Parathyroid adenoma (tissue), 2 donors: ENCODE results near the gene PIK3CB.

Source experiments
- H2AFZ ChIP-seq: fragments of 300-600 bp; sonication (generic); one replicate; pipeline ENCODE4 v1.7.0; 2017; ENCODE audit warnings: antibody characterized with exemption, mild to moderate bottlenecking
- H3K27ac ChIP-seq: fragments of 300-600 bp; sonication (generic); one replicate; pipeline ENCODE4 v1.7.0; 2017
- H3K27me3 ChIP-seq: fragments of 300-600 bp; sonication (generic); one replicate; pipeline ENCODE4 v1.7.0; 2017; ENCODE audit warnings: low read length; ENCODE audit not compliant: control insufficient read depth, insufficient read depth
- H3K36me3 ChIP-seq: fragments of 300-600 bp; sonication (generic); one replicate; pipeline ENCODE4 v1.7.0; 2017; ENCODE audit warnings: low read length; ENCODE audit not compliant: control insufficient read depth, insufficient read depth
- H3K4me1 ChIP-seq: fragments of 300-600 bp; sonication (generic); one replicate; pipeline ENCODE4 v1.7.0; 2017; ENCODE audit warnings: control low read depth
- H3K4me2 ChIP-seq: fragments of 300-600 bp; sonication (generic); one replicate; pipeline ENCODE4 v1.7.0; 2017; ENCODE audit warnings: low read length
- H3K4me3 ChIP-seq: fragments of 300-600 bp; sonication (generic); one replicate; pipeline ENCODE4 v1.7.0; 2017; ENCODE audit warnings: low read depth, low read length
- H3K79me2 ChIP-seq: fragments of 300-600 bp; sonication (generic); one replicate; pipeline ENCODE4 v1.7.0; 2017; ENCODE audit warnings: control low read depth
- H3K9ac ChIP-seq: fragments of 300-600 bp; sonication (generic); one replicate; pipeline ENCODE4 v1.7.0; 2017; ENCODE audit warnings: mild to moderate bottlenecking
- H3K9me3 ChIP-seq: fragments of 300-600 bp; sonication (generic); one replicate; pipeline ENCODE4 v1.7.0; 2017; ENCODE audit warnings: low read length; ENCODE audit not compliant: control insufficient read depth
- CTCF ChIP-seq: fragments of 300-600 bp; sonication (generic); IDR thresholded peaks from one replicate; pipeline ENCODE4 v1.7.0; 2017; ENCODE audit warnings: antibody characterized with exemption, mild to moderate bottlenecking
- donor health status: primary hyperparathyroidism.

PIK3CB gene

GRCh38 chr3:138774529-138775253, 60.0 kb downstream of the PIK3CB start:
- H3K4me2 ChIP-seq, result no peak overlapping the region
- H3K27ac ChIP-seq, result peak overlapping the region; percentile 56
- H3K9me3 ChIP-seq, result no peaks in the 10 kb centered on the region
- H2AFZ ChIP-seq, result no peak overlapping the region
- peaks cover 14% of the 10 kb centered on the region for H3K4me1 ChIP-seq
- no peaks in the 10 kb centered on the region for H3K36me3 ChIP-seq
- no peaks in the 10 kb centered on the region for H3K27me3 ChIP-seq
- H3K4me3 ChIP-seq, result no peak overlapping the region
- TF ChIP-seq CTCF, result no peak
- peaks cover 6% of the 10 kb centered on the region for H3K79me2 ChIP-seq
- no peak overlapping the region for H3K9ac ChIP-seq

DNA sequence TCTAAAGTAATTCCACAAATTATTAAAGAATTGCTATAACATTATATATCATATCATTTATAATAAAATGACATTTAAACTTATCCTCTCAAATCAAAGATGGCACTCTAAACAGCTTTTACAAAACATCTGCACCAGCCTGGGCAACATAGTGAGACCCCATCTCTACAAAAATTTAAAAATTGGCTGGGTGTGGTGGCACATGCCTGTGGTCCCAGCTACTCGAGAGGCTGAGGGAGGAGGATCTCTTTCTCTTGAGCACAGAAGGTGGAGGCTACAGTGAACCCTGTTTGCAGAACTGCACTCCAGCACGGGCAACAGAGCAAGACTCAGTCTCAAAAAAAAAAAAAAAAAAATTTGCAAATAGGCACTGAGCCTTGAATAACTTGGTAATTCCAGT, 63.1 kb downstream of the PIK3CB start:
- no peaks in the 10 kb centered on the region for H3K27me3 ChIP-seq
- no peak overlapping the region for H3K4me3 ChIP-seq
- no peaks in the 10 kb centered on the region for H3K36me3 ChIP-seq
- H3K9ac ChIP-seq, result no peak overlapping the region
- no peak overlapping the region for H2AFZ ChIP-seq
- peaks cover 14% of the 10 kb centered on the region for H3K4me1 ChIP-seq
- peaks cover 5% of the 10 kb centered on the region for H3K79me2 ChIP-seq
- TF ChIP-seq CTCF, result no peak
- no peak overlapping the region for H3K27ac ChIP-seq
- H3K9me3 ChIP-seq, result no peaks in the 10 kb centered on the region
- no peak overlapping the region for H3K4me2 ChIP-seq

GRCh38 chr3:138769616-138770015, 65.1 kb downstream of the PIK3CB start:
- no peak for TF ChIP-seq CTCF
- Histone ChIP-seq H3K4me3 (no peak overlapping the region), H3K9ac (no peak overlapping the region), H3K79me2 (peaks cover 9% of the 10 kb centered on the region), H3K9me3 (no peaks in the 10 kb centered on the region), H2AFZ (no peak overlapping the region), H3K36me3 (no peaks in the 10 kb centered on the region), H3K27me3 (no peaks in the 10 kb centered on the region), H3K4me2 (no peak overlapping the region), H3K27ac (no peak overlapping the region), H3K4me1 (peaks cover 4% of the 10 kb centered on the region)

DNA sequence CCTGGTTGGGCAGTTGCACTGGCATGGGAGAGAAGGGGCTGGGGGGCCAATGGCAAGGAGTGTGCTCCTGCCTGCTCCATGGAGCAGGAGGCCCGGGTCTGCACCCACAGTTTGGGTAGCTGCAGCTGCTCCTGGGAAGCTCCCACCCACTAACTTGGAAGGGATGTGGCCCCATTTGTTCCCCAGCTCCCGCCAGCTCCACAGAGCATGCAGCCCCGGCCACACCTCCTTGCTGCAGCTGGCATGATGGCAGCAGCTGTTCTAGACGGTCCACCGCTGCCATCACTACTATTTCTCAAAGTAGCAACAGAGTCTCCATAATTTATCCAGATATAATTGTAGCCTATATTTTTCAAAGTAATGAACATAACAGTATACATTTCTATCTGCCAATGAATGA, 65.8 kb downstream of the PIK3CB start:
- H3K4me1 ChIP-seq, result no peaks in the 10 kb centered on the region
- H3K4me3 ChIP-seq, result no peak overlapping the region
- no peak overlapping the region for H3K9ac ChIP-seq
- H3K4me2 ChIP-seq, result no peak overlapping the region
- no peak overlapping the region for H3K27ac ChIP-seq
- no peak for TF ChIP-seq CTCF
- no peaks in the 10 kb centered on the region for H3K9me3 ChIP-seq
- H2AFZ ChIP-seq, result no peak overlapping the region
- no peaks in the 10 kb centered on the region for H3K36me3 ChIP-seq
- H3K27me3 ChIP-seq, result no peaks in the 10 kb centered on the region
- H3K79me2 ChIP-seq, result peaks cover 9% of the 10 kb centered on the region

DNA sequence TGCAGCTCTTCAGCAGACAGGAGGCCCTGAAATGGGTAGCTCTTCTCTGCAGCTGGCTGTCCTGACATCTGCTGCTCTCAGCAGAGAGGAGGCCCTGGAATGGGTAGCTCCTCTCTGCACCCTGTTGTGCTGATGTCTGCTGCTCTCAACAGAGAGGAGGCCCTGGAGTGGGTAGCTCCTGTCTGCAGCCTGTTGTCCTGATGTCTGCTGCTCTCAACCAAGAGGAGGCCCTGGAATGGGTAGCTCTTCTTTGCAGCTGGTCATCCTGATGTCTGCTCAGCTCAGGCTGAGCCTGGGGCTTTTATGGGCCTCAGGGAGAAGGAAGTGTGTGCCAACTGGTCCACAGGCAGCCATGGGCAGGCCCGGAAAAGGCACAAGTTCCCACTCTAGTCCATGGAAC, 66.6 kb downstream of the PIK3CB start:
- H2AFZ ChIP-seq, result no peak overlapping the region
- no peak overlapping the region for H3K4me3 ChIP-seq
- H3K9ac ChIP-seq, result no peak overlapping the region
- H3K4me2 ChIP-seq, result no peak overlapping the region
- no peaks in the 10 kb centered on the region for H3K27me3 ChIP-seq
- no peaks in the 10 kb centered on the region for H3K4me1 ChIP-seq
- no peak overlapping the region for H3K27ac ChIP-seq
- no peak for TF ChIP-seq CTCF
- no peaks in the 10 kb centered on the region for H3K9me3 ChIP-seq
- no peaks in the 10 kb centered on the region for H3K36me3 ChIP-seq
- H3K79me2 ChIP-seq, result peaks cover 8% of the 10 kb centered on the region
